HG03064 (cell line): ENCODE results near the gene ZBED5.
"Not testable (repeated sequence)": the region's sequence is repeated elsewhere in the genome, so short reads cannot be mapped to it uniquely, and the experiment has no call there.

ENCODE experiments used
- ATAC-seq: cut with Tn5 transposase; IDR thresholded peaks from one replicate; pipeline ENCODE4 v1.9.1; 2021; ENCODE audit warnings: low read depth; ENCODE audit not compliant: unreplicated experiment

Gene ZBED5

DNA sequence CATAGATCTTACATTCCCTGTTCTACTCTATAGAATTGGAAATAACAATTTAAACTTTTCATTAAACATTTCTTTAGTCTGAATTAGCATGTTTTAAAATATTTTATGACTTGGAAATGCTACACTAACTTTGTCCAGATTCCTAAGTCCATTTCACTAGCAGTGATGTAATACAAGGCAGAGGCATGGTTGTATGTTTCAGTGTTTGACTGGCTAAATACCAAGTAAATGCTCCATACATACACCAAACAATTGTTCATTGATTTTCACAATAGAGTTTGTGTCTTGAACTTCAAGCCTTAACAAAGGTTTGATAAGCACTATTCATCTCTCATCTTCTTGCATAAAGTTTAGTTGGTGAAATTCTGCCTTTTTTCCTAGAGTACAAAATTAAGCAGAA is 13.5 kb downstream of the ZBED5 start:
- ATAC-seq = no peak

- no peak for ATAC-seq
Observed at GRCh38 chr11:10838881-10839280, 19.0 kb downstream of the ZBED5 start.

GRCh38 chr11:10838083-10838482 is 19.8 kb downstream of the ZBED5 start:
- ATAC-seq = no peak

- ATAC-seq = not testable (repeated sequence)
Observed at GRCh38 chr11:10836884-10837283, 21.0 kb downstream of the ZBED5 start.

DNA sequence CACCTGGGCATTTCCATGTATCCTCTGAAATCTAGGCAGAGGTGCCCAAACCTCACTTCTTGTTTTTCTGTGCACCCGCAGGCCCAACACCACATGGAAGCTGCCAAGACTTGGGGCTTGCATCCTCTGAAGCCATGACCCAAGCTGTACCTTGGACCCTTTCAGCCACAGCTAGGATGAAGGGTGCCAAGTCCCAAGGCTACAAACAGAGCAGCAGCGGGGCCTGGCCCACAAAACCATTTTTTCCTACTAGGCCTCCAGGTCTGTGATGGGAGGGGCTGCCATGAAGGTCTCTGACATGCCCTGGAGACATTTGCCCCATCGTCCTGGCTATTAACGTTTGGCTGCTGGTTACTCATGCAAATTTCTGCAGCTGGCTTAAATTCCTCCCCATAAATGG is 28.7 kb downstream of the ZBED5 start:
- no peak for ATAC-seq

DNA sequence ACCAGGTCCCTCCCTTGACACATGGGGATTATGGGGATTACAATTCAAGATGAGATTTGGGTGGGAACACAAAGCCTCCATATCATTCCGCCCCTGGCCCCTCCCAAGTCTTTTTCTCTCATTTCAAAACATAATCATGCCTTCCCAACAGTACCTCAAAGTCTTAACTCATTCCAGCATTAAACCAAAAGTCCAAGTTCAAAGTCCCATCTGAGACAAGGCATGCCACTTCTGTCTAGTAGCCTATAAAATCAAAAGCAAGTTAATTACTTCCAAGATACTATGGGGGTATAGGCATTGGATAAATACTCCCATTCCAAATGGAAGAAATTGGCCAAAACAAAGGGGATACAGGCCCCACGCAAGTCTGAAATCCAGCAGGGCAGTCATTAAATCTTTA is 29.5 kb downstream of the ZBED5 start:
- ATAC-seq = no peak

DNA sequence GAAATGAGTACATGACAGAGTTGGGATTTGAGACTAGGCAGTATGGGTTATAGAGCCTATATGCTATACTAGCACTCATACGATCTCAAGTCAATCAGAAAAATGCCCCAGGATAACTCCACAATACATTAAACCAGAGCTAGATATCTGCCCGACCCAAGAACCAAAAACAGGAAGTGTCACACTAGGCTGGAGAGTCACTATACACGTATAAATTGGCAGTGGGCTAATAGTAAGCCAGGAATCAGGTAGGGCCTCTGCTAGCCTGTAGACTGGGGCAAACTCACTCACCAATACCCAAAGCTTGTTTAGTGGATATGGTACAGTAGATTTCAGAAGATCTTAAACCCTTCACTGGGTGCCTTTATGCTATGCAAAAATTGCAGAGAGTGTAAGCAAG is 33.0 kb downstream of the ZBED5 start:
- peak; percentile 74 for ATAC-seq

GRCh38 chr11:10823152-10823579 is 34.7 kb downstream of the ZBED5 start:
- no peak for ATAC-seq

DNA sequence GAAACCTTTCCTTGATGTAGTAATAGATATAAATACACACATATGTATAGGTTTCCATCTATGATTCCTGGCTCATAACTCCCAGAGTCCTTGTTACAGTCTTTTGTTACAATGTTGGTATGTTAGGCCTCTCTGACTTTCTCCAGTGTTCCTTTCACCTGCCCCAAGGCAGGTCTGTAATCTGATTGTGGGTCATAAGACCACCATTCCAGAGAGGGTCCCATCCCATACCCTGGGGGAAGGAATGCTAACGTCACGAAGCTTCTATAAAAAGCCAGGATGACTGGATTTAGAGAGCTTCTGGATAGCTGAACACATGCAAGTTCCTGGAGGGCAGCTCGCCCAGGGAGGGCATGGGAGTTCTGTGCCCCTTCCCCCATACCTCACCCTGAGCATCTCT is 35.4 kb downstream of the ZBED5 start:
- not testable (repeated sequence) for ATAC-seq

DNA sequence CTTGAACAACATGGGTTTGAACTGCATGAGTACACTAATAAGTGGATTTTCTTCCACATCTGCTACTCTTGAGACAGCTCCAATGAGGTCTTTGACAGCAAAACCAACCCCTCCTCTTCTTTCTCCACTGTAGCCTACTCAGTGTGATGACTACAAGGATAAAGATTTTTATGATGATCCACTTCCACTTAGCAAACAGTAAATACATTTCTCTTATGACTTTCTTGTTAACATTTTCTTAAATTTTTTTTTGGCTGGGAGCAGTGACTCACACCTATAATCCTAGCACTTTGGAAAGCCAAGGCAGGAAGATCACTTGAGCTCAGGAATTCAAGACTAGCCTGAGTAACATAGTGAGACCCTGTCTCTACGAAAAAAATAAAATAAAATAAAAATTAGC is 39.3 kb downstream of the ZBED5 start:
- no peak for ATAC-seq

DNA sequence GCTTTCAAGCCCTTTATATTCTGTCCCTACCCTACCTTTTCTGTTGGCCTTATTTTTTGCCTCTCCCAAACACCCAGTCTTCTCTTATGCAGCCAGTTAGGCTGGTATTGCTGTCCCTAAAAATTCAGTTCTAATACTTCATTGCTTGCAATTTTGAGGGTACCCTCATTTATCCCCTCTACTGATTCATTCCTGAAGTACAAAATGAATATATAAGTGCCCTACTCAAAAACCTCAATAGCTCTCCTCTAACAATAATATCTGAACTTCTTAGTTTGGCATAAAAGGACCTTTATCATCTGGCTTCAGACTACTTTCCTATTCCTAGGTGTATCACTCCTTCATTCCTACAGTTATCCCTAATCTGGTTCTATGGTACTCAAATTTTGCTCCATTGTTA is 43.9 kb downstream of the ZBED5 start:
- no peak for ATAC-seq

- peak; percentile 15 for ATAC-seq
Observed at GRCh38 chr11:10809373-10810160, 48.3 kb downstream of the ZBED5 start.

DNA sequence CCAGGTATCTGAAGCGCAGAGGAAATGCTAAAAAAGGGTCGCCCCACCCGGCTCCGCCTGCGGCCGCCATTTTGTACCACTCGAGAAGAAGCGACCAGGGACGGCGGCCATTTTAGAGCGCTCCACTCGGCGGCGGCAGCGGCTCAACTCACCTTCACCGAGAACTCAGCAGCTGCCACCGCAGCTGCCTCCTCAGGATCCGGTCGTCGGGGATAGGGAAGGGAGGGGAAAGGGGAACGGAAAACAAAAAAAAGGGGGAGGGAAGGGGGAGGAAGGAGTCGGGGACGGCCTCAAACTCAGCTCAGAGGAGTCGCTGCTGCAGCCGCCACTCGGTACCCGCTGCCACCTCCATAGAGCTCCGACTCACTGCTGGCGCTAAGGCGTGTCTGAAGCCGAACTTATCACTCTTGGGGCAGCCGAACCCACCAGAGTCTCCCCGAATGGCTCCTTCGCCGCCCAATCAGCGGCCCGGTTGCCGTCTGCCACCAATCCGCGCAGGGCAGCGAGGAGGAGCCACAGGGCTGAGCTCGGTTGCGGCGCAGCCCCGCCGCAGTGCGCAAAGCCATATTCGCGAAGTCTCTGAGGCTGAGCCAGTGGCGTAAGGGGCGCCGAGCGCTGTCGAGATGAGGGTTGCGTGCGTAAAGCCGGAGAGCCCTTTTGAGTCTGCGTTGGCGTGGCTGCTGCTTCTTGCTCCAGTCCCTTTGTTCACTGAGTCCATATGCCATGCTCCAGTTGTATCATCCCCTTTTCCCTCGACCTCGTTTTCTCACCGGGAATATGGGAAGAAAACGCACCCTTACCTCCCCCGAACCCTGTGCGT is 49.1 kb downstream of the ZBED5 start, which contains the start of gene EIF4G2:
Gene EIF4G2, minus strand, starts transcription at position 374 of the 820 bp plus-strand sequence.
- peak; percentile 93 for ATAC-seq

DNA sequence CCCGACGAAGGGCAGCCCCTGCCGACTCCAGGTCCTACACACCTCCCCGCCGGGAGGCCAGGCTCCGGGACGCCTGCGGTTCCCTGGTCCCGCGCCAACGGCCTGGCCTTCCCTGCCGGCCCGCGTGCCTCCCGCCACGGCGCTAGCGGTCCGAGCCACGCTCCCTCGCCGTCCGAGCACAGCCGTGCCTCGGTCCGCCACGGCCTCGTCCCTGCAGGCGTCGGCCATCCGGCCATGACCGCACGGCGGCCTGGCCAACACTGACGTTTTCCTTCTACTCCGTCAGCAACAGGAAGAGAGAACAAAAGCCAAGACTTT is 49.7 kb downstream of the ZBED5 start:
- peak; percentile 23 for ATAC-seq

GRCh38 chr11:10807493-10808234 is 50.2 kb downstream of the ZBED5 start:
- ATAC-seq = peak; percentile 10

DNA sequence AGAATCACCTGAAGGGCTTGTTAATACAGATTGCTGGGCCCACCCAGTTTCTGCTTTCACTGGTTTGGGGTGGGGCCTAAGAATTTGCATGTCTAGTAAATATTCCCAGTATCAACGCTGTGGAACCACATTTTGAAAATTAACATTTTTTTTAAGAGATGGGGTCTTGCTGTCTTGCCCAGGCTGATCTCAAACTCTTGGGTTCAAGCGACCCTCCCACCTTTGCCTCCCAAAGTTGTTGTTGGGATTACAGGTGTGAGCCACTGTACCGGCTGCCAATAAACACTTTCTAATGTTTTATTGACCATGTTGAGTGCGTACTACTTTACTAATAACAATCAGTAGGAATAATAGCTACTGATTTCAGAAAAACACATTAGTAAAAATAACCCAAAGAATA is 51.6 kb downstream of the ZBED5 start:
- ATAC-seq = no peak

DNA sequence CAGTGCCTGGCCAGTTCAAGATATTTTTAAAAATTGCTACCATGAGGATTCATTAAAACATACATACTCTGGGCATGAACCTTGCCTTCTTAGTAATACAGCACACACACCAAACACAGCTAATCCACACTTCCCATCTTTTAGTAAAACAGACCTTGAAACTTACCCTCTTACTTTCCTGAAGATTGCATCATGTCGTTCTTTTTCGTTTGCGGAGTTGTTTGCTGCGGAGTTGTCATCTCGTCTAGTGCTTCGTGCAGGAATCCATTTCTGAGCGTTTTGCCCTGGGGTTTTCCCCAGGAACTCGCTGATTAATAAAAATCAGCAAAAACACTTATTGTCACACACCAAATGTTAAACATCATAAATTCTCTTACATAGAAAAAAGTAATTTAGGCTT is 52.1 kb downstream of the ZBED5 start:
- no peak for ATAC-seq

DNA sequence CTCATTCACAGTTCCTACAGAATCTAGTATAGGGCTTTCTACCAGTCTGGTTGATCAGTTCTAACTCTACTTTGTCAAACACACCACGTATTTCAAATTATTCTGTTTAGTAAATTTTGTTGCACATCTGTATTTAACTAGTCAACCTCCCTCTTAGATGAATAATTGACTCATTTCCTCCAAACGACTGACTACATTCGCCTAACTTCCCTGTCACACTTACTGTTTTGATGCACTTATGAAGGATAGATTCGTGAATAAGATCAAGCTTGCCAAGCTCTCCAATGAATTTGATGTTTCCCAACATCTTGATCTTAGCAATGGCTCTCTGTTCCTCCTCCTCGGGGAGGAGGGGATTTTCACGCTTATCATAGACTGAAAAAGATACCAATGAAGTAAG is 54.2 kb downstream of the ZBED5 start:
- no peak for ATAC-seq
